ENCODE data around the gene MAPKBP1.

Gene MAPKBP1

DNA sequence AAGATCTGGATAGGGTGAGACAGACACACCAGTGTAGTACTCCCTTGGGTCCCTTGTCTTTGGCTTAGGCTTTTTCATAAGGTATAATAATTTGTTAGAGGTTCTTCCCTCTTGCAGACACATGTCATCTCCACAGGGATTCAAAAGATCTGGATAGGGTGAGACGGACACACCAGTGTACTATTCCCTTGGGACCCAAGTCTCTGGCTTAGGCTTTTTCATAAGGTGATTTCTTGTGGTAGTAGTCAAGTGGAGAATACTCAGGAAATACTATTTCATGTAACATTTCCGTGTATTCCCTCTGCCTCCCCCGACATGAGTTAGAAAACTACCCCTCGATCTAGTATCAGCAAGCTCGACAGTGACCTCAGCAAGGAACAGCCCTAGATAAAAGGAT is 954 bp upstream of the MAPKBP1 start:
- TF ChIP-seq EZH2 (optimal IDR thresholded peaks at IDR 0.05; ENCODE audit: low read depth, low read length) (no peak), EZH2phosphoT487 (IDR thresholded peaks at IDR 0.05; ENCODE audit: low read length) (no peak)
- TF ChIP-seq, protein P1, sequence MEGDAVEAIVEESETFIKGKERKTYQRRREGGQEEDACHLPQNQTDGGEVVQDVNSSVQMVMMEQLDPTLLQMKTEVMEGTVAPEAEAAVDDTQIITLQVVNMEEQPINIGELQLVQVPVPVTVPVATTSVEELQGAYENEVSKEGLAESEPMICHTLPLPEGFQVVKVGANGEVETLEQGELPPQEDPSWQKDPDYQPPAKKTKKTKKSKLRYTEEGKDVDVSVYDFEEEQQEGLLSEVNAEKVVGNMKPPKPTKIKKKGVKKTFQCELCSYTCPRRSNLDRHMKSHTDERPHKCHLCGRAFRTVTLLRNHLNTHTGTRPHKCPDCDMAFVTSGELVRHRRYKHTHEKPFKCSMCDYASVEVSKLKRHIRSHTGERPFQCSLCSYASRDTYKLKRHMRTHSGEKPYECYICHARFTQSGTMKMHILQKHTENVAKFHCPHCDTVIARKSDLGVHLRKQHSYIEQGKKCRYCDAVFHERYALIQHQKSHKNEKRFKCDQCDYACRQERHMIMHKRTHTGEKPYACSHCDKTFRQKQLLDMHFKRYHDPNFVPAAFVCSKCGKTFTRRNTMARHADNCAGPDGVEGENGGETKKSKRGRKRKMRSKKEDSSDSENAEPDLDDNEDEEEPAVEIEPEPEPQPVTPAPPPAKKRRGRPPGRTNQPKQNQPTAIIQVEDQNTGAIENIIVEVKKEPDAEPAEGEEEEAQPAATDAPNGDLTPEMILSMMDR (IDR thresholded peaks at IDR 0.05; ENCODE audit: low read length), result no peak
- peak overlapping the region; percentile 73; the same call in 1 of the 2 replicates for H3K27ac ChIP-seq (ENCODE audit: low read length)
- H3K4me3 ChIP-seq (ENCODE audit: low read length), result peak overlapping the region; percentile 82
- H3K9me2 ChIP-seq (replicated peaks; ENCODE audit: insufficient read depth, low read length), result no peaks in the 10 kb centered on the region
- H2AFZ ChIP-seq (ENCODE audit: low read length), result no peak overlapping the region
- no peaks in the 10 kb centered on the region for H3K36me3 ChIP-seq (replicated peaks; ENCODE audit: insufficient read depth, low read length)
- H3F3A ChIP-seq (ENCODE audit: insufficient read depth, low read length), result peaks cover 15% of the 10 kb centered on the region
- no peaks in the 10 kb centered on the region for H3K27me3 ChIP-seq (replicated peaks; ENCODE audit: insufficient read depth, low read length)
- H3K4me1 ChIP-seq (ENCODE audit: low read length), result peaks cover 18% of the 10 kb centered on the region
- no peak for DNase-seq
- H3K9me3 ChIP-seq (replicated peaks; ENCODE audit: insufficient read depth, low read length), result no peaks in the 10 kb centered on the region
- H4K20me1 ChIP-seq (ENCODE audit: insufficient read depth, low read length), result no peaks in the 10 kb centered on the region
- H3K4me2 ChIP-seq (ENCODE audit: low read depth, low read length), result peak overlapping the region; percentile 84
- peak overlapping the region; percentile 32; the same call in 1 of the 2 replicates for H3K9ac ChIP-seq (ENCODE audit: low read length)
- peaks cover 9% of the 10 kb centered on the region; the same call in 1 of the 2 replicates for H3K79me2 ChIP-seq (ENCODE audit: low read length)

DNA sequence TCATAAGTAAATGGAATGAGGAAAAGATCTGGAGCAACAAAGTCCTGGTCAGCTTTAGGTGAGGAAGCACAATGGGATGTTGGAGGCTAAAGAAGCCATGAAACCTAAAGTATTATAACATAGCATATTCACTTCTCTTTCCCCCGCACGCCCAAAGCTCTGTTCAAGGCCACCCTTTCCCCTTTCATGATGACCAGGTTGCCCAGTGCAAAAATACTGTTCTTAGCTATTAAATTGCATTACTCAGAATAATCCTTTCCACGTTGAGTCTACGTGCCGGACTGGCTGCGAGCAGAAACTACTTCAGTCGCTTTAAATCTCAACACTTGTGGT is 589 bp upstream of the MAPKBP1 start:
- H3K9me2 ChIP-seq (replicated peaks; ENCODE audit: insufficient read depth, low read length), result no peaks in the 10 kb centered on the region
- no peak for TF ChIP-seq EZH2 (optimal IDR thresholded peaks at IDR 0.05; ENCODE audit: low read depth, low read length)
- peaks cover 18% of the 10 kb centered on the region for H3K4me1 ChIP-seq (ENCODE audit: low read length)
- peaks cover 9% of the 10 kb centered on the region; the same call in 1 of the 2 replicates for H3K79me2 ChIP-seq (ENCODE audit: low read length)
- H3K9ac ChIP-seq (ENCODE audit: low read length), result peak overlapping the region; percentile 32; the same call in 1 of the 2 replicates
- H2AFZ ChIP-seq (ENCODE audit: low read length), result peak overlapping the region; percentile 60; the same call in 1 of the 2 replicates
- peak overlapping the region; percentile 84 for H3K4me2 ChIP-seq (ENCODE audit: low read depth, low read length)
- H4K20me1 ChIP-seq (ENCODE audit: insufficient read depth, low read length), result no peaks in the 10 kb centered on the region
- H3F3A ChIP-seq (ENCODE audit: insufficient read depth, low read length), result peaks cover 17% of the 10 kb centered on the region
- H3K27ac ChIP-seq (ENCODE audit: low read length), result peak overlapping the region; percentile 73; the same call in 1 of the 2 replicates
- H3K27me3 ChIP-seq (replicated peaks; ENCODE audit: insufficient read depth, low read length), result no peaks in the 10 kb centered on the region
- H3K9me3 ChIP-seq (replicated peaks; ENCODE audit: insufficient read depth, low read length), result no peaks in the 10 kb centered on the region
- H3K36me3 ChIP-seq (replicated peaks; ENCODE audit: insufficient read depth, low read length), result no peaks in the 10 kb centered on the region
- DNase-seq, result no peak
- H3K4me3 ChIP-seq (ENCODE audit: low read length), result peak overlapping the region; percentile 82

DNA sequence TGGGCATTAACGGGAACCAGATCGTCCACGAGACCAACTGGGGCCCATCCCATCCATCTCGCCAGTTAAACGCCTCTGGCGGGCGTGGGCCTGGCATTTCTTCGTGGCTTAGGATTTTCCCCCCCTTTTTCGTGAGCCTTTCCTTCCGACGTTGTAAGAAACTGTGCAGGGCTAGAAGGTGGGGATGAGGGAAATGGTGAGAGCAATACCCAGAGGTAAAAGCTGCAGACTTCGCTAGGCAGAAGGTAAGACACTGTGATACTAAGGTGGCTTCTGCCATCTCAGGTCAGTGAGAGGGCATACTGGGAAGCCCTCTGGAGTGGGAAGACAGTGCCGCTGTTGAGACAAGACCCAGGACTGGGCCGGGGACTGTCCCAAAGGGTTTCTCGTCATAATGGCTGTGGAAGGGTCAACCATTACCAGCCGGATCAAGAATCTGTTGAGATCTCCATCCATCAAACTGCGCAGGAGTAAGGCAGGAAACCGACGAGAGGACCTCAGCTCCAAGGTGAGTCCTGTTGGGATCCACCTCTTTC is 666 bp downstream of the MAPKBP1 start:
- no peaks in the 10 kb centered on the region for H3K36me3 ChIP-seq (replicated peaks; ENCODE audit: insufficient read depth, low read length)
- H2AFZ ChIP-seq (ENCODE audit: low read length), result peak overlapping the region; percentile 73
- H3K27ac ChIP-seq (ENCODE audit: low read length), result peak overlapping the region; percentile 73; the same call in 1 of the 2 replicates
- H3K4me1 ChIP-seq (ENCODE audit: low read length), result peaks cover 23% of the 10 kb centered on the region
- no peaks in the 10 kb centered on the region for H3K9me3 ChIP-seq (replicated peaks; ENCODE audit: insufficient read depth, low read length)
- H3K79me2 ChIP-seq (ENCODE audit: low read length), result peaks cover 9% of the 10 kb centered on the region; the same call in 1 of the 2 replicates
- H3K4me2 ChIP-seq (ENCODE audit: low read depth, low read length), result peak overlapping the region; percentile 75
- TF ChIP-seq EZH2phosphoT487 (IDR thresholded peaks at IDR 0.05; ENCODE audit: low read length) (no peak), EZH2 (optimal IDR thresholded peaks at IDR 0.05; ENCODE audit: low read depth, low read length) (no peak)
- TF ChIP-seq, protein P1 (IDR thresholded peaks at IDR 0.05; ENCODE audit: low read length), result no peak
- peaks cover 24% of the 10 kb centered on the region for H3F3A ChIP-seq (ENCODE audit: insufficient read depth, low read length)
- H3K27me3 ChIP-seq (replicated peaks; ENCODE audit: insufficient read depth, low read length), result no peaks in the 10 kb centered on the region
- no peaks in the 10 kb centered on the region for H4K20me1 ChIP-seq (ENCODE audit: insufficient read depth, low read length)
- no peak for DNase-seq
- no peaks in the 10 kb centered on the region for H3K9me2 ChIP-seq (replicated peaks; ENCODE audit: insufficient read depth, low read length)
- H3K4me3 ChIP-seq (ENCODE audit: low read length), result peak overlapping the region; percentile 82
- peak overlapping the region; percentile 58; the same call in 1 of the 2 replicates for H3K9ac ChIP-seq (ENCODE audit: low read length)

GRCh38 chr15:41775651-41776050 is 1.4 kb downstream of the MAPKBP1 start:
- TF ChIP-seq, protein P1 (IDR thresholded peaks at IDR 0.05; ENCODE audit: low read length), result no peak
- TF ChIP-seq EZH2 (optimal IDR thresholded peaks at IDR 0.05; ENCODE audit: low read depth, low read length) (no peak), EZH2phosphoT487 (IDR thresholded peaks at IDR 0.05; ENCODE audit: low read length) (no peak)
- Histone ChIP-seq H3K4me3 (ENCODE audit: low read length) (no peak overlapping the region), H3K9me3 (replicated peaks; ENCODE audit: insufficient read depth, low read length) (no peaks in the 10 kb centered on the region), H4K20me1 (ENCODE audit: insufficient read depth, low read length) (no peaks in the 10 kb centered on the region), H3K4me2 (ENCODE audit: low read depth, low read length) (peak overlapping the region; percentile 75), H3K9ac (ENCODE audit: low read length) (no peak overlapping the region), H3F3A (ENCODE audit: insufficient read depth, low read length) (peaks cover 29% of the 10 kb centered on the region), H2AFZ (ENCODE audit: low read length) (0 out of 2 replicates have a peak overlapping the region, but pooled peaks have one; percentile 73), H3K9me2 (replicated peaks; ENCODE audit: insufficient read depth, low read length) (no peaks in the 10 kb centered on the region), H3K27ac (ENCODE audit: low read length) (no peak overlapping the region), H3K4me1 (ENCODE audit: low read length) (peaks cover 30% of the 10 kb centered on the region), H3K27me3 (replicated peaks; ENCODE audit: insufficient read depth, low read length) (no peaks in the 10 kb centered on the region), H3K36me3 (replicated peaks; ENCODE audit: insufficient read depth, low read length) (no peaks in the 10 kb centered on the region), H3K79me2 (ENCODE audit: low read length) (peaks cover 9% of the 10 kb centered on the region; the same call in 1 of the 2 replicates)
- no peak for DNase-seq

Data from MM.1S (cell line).